Stimulated activated CD4-positive, alpha-beta T cell treated with anti-CD3 and anti-CD28 coated beads, Interleukin-12 subunit alpha, Interleukin-12 subunit beta, amount 100 ng/mL, for 24 hours (primary cell): ENCODE data around the gene PAIP2.
"Not testable (repeated sequence)": the region's sequence is repeated elsewhere in the genome, so short reads cannot be mapped to it uniquely, and the experiment has no call there.

Experiments used
- DNase-seq, 2 experiments: peaks; one replicate each; pipeline ENCODE4 v3.0.0-alpha.2; 2020; ENCODE audit warnings: low read depth in 2 of 2

The PAIP2 gene

DNA sequence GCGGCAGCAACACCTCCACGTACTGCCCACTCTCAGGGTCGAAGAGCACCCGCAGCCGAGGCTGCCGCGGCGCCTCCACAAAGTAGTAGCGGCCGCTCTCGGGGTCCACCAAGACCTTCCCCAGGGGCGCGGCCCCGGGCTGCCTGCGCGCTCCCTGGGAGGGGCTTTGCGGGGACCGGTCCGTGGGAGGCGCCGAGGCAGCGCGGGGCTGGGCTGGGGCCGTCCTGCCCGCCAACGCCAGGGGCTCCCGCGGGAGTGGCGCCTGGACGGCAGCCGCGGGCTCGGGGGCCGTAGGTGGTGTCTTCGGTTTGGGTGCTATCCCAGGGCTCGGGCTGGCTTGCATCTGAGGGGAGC is 50.6 kb downstream of the PAIP2 start:
- no peak for DNase-seq

DNA sequence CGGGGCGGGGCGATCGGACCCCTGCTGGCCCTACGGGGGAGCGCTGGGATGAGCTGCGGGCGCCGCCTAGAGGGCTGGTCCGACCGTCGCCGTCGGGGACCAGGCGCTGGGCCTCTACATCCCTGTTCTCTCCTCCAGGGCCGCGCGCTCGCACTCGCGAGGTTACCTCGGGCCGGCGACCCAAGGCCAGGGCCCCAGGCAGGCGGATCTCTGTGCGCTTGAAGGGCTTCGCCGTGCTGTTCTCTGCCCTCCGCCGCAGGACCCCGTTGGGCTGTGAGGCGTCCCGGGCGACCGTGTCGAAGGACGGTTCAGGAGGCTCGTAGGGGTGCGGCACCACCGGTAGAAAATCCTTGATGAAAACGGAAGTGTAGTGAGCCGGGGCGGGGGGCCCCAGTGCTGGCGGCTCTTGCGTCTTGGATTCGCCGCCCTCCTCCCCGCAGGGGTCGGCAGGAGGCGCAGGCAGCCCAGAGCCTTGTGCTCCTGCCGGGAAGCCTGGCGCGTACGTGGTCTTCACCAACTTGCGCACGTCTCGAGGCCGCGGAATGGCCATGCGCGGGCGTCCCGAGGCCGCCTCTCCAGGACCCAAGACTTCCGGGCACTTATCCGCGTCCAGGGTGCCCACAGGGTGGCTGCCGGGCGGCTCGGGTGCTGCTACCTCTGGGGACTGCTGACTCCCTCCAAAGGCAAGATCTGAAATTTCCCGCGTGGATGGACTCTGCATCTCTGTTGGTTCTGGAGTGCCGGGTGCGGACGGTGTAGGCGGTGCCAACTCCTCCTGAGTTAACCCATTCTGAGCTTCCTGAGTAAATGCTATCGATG is 51.2 kb downstream of the PAIP2 start:
- DNase-seq: peak in 1 of 2 experiments; percentile 78

- no peak for DNase-seq
These were observed 52.0 kb downstream of the PAIP2 start for GRCh38 chr5:139393497-139394122.

- no peak for DNase-seq
These were observed 52.5 kb downstream of the PAIP2 start for GRCh38 chr5:139394123-139394653.

GRCh38 chr5:139394654-139395566 is 53.3 kb downstream of the PAIP2 start, which contains the start of gene PROB1:
Gene PROB1, minus strand, starts transcription at chr5:139395104. Its CDS starts 23 bp downstream, at chr5:139395081.
- DNase-seq: no peak

DNA sequence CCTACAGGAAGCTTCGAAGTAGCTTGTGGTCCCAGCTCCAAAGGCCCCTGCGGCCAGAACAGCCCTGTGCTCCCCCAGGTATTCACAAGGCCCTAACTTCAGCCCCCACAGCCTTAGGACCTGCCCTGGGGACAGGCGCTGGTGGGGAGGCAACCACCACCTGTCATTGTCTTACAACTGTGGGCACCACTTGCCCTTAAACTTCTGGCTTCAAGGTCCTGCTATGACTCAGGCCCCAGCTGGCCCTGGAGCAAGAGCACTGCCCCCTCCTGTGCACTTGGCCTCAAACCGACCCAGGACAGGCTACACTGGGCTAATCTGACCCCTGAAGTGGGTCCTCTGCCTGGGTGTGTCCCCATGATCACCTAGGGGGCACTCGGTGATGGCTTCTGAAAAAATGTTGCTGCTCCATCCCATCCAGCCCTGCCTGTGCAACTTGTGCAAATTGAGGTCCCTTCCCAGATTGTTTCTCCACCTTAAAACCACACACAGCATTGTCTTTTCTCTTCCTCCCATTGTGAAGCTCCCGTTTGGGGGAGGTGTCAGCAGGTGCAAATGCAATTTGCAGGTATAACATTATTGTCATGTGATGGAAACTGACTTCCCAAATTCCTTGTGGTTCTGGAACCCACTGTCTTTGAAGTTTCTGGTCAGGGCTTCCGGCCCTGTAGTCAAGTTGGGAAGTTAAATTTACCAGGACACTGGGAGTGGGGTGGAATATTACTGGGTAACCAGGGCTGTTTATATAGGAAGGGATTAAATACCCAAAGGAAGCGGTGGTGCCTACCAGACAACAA is 54.4 kb downstream of the PAIP2 start:
- no peak for DNase-seq

DNA sequence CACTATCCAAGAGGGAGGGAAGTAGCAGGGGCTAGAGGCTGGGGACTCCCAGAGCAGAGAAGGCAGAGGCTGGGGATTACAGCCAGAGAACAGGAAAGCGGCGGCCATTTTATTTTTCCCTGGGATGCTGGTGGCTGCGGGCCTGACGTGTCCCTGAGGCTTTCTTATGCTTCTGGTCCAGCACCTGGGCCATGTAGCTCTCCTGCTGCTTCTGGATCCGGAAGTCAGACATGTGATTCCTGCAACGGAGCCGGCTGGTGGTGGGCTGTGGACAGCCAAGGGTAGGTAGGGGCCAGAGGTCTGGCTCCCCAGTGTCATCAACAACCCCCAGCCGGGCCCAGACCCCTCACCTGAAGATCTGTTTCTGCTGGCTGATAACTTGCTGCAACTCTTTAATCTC is 55.0 kb downstream of the PAIP2 start:
- DNase-seq: no peak

- no peak for DNase-seq
These were observed 56.3 kb downstream of the PAIP2 start for GRCh38 chr5:139397921-139398320.

GRCh38 chr5:139399501-139400121 is 58.0 kb downstream of the PAIP2 start:
- DNase-seq: no peak

DNA sequence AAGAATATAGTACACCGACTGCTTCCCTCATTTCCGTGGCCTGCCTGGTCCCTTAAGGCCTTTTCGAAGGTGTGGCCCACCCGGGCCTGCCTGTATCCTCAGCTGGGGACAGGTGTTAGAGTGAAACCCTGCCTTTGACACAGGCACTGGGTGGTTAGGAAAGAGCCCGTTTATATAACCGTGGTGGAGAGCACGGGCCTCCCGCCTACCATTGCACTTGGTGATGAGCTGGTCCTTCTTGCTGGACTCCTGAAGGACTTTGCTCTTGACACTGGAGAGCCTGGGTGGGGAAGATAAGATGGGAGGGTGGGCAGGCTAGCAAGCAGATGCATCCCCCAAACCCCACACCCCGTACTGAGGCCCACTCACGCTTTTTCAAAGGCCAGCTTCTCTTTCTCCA is 59.9 kb downstream of the PAIP2 start:
- no peak for DNase-seq

- DNase-seq: no peak
These were observed 61.0 kb downstream of the PAIP2 start for GRCh38 chr5:139402561-139403158.

GRCh38 chr5:139403418-139403786 is 61.7 kb downstream of the PAIP2 start:
- no peak for DNase-seq

DNA sequence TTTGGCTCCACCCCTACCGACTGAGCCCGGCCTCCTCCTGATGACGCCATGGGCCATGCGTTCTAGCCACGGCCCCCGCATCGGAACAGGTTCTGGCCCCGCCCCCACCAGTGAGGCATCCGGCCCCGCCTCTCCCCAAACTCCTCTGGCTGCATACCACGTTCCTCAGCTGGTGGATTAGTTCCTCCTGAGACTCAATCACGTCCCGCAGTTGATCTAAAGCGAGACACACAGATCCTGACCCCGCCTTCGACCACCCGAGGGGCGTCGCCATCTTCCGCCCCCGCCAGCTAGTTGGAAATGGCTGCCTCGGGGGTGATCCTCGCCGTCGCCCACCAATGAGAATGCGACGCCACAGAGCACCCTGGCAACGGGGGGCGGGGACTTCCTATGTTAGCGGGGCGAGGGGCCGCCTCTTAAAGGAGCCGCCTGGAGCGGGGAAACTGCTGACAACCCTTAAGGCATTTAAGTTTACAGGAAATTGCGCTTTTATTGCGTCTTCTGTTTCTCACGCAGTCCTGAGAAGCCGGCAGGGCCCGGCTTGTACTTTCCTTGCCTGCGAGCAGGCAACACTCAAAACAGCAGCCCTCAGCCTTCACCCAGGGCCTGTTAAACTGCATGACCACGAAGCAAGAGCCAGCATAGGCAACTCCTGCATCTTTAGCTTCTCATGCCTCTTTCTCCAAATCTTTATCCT is 62.3 kb downstream of the PAIP2 start, which contains the start of gene SPATA24:
SPATA24 (minus strand) TSS at position 303 of the 697 bp plus-strand sequence; CDS start at position 274, 29 bp downstream.
- peak; percentile 96 to 98 for DNase-seq

- DNase-seq: no peak
These were observed 62.8 kb downstream of the PAIP2 start for GRCh38 chr5:139404484-139404840.

DNA sequence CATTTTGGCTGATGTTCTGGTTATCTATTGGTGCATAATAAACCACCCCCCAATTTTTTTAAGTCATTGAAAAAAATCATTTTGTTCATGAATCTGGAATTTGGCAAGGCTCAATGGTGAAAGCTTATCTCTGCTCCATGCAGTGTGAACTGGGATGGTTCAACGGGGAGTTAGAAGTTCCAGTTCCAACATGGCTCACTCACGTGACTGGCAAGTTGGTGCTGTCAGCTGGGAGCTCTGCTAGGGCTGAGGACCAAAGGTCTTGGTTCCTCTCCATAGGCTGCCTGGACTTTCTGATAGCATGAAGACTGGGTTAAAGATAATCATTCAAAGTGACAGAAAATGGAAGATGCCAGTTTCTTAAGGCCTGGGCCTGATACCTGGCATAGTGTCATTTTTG is 65.3 kb downstream of the PAIP2 start:
- no peak for DNase-seq

- no peak for DNase-seq
These were observed 65.9 kb downstream of the PAIP2 start for GRCh38 chr5:139407517-139407916.

- no peak for DNase-seq
These were observed 66.5 kb downstream of the PAIP2 start for GRCh38 chr5:139408191-139408590.

- not testable (repeated sequence) for DNase-seq
These were observed 67.5 kb downstream of the PAIP2 start for GRCh38 chr5:139409116-139409515.

- DNase-seq: no peak
These were observed 68.7 kb downstream of the PAIP2 start for GRCh38 chr5:139410121-139410992.
